Effector CD4-positive, alpha-beta T cell (primary cell): ENCODE data around the gene PLXNA2.

Source experiments
- DNase-seq: peaks from one replicate; pipeline ENCODE4 v3.0.0-alpha.2; 2020

Gene PLXNA2

DNA sequence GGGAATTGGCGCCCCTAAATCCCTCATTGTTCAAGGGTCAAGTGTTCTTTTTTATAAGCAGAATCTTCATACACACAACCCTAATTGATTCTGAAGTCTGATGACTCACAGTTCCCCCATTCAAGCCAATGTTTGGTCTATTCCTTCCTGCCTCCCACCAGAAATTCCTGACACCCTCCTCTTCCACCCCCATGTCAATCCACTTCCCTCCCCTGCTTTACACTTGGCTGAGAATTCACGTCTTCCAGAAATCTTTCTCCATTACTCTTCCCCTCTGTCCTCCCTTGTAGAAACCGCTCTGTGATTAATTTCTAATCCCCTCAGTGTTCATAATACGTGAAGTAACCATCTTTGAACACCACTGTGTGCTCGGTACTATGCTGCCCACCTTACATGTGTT, 257.0 kb downstream of the PLXNA2 start:
- DNase-seq: no peak

DNA sequence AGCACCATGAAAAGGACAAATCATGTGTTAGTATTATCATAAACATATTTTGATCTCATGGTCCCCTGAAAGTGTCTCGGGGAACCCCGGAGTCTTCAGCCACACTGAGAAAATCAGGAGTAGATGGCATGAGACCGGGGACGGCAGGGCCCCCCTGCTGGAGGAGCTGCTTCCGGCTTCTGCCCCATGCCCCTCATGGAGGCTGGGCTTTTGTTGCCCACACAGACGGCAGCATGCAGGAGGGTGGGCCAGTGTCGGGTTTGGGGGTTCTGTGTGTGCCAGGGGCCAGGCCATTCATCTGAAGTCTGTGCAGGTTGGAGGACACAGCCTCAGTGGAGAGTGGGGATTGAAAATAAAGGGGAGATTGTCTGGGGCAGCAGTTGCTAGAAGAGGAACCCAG, 258.2 kb downstream of the PLXNA2 start:
- DNase-seq: no peak

DNA sequence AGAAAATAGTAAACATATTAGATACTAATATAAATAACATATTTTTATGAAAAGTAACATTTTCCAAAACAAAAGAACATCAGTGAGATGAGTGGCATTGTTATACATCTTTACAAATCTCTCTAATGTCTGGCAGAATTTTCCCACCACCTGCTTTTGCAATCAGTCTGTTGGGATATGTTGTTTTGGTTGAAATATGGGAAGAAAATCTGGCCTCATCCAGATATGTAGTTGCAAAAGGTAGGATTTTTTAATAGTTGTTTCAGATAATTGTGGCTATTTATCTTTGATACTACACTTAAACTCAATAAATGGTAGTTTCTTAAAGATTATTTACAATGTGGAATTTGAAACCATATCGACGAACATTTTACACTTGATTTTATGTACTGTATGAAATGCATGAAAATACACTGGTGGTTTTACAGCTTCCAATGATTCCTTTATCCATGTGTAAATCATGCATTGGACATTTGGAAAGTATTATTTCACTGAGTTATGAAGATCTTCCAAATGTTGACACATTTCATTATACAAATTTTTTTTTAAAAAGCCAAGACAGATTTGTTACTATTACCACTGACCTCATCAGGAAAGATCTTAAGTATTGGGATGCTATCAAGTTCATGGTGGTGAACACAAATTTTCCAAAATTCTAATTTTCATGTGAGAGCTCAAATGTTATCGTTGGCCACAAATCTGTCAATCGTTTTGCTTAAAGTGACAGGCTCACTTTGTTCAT, 259.2 kb downstream of the PLXNA2 start:
- DNase-seq: no peak

DNA sequence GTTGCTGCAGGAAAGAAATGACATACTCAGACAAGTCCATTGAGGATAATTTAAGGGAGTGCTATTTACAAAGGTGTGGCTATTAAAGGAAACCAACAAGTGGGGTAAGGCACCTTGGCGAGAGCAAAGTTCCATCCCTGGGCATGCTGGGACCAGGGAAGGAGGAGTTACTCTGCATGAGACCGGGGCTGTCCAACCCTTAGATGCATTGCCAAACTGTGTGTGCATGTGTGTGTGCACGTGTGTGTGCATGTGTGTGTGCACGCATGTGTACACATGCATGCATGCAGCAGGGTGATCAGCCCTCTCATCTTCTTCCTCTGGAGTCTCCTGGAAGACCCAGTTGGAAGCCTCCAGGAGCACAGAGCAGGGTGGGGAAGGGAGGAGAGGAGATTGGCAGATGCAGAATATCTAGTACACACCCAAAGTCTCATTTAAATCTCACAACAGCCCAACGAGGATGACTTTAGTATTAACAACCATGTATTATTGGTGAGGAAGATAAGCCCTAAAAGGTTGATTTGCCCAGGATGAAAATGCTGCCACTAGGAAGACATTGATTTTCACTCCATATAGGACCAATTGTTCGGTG, 261.0 kb downstream of the PLXNA2 start:
- DNase-seq: no peak

DNA sequence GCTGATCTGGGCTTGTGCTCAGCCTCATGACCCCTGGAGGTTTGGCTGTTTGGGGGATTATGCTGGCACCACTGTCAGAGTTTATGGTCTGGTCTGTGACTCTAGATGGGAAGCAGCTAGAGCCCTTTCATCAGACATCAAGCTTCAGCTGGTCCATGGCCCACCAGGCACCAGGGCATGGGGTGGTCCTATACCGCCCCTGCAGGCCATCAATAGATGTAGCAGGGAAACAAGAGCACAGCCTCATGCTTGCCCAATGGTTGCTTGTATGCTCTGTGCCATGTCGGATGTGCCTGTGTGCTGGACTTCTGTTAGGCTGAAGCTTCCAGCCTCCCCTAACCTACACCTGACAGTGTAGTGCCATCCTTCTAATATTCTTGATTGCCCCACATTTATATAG, 262.2 kb downstream of the PLXNA2 start:
- no peak for DNase-seq

DNA sequence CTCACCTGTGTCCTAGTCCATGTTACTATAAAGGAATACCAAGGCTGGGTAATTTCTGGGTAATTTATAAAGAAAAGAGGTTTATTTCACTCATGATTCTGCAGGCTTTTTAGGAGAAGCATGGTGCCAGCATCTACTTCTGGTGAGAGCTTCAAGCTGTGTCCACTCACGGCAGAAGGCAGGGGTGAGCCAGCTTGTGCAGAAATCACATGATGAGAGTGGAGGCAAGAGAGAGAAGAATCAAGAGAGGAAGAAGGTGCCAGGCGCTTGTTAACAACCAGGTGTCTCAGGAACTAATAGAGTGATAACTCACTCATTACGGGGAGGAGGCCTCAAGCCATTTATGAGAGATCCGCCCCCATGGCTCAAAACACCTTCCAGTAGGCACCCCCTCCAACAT, 265.7 kb downstream of the PLXNA2 start:
- DNase-seq: no peak

DNA sequence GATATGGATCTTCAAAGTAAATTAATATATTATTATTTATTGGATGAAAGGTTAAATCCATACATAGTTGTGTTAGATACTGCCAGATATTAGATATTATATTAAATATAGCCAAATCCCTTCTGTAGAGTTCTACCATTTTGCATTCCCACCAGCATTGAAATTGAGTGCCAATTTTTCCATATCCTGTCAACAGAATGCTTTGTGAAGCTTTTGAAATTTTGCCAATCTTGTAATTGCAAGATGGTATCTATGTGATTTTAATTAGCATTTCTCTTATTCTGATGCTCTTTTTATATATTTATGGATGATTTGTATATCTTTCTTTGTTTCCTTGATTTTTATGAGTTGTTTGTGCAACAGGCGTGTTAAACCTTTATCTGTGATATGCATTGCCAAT, 266.3 kb downstream of the PLXNA2 start:
- DNase-seq: no peak

DNA sequence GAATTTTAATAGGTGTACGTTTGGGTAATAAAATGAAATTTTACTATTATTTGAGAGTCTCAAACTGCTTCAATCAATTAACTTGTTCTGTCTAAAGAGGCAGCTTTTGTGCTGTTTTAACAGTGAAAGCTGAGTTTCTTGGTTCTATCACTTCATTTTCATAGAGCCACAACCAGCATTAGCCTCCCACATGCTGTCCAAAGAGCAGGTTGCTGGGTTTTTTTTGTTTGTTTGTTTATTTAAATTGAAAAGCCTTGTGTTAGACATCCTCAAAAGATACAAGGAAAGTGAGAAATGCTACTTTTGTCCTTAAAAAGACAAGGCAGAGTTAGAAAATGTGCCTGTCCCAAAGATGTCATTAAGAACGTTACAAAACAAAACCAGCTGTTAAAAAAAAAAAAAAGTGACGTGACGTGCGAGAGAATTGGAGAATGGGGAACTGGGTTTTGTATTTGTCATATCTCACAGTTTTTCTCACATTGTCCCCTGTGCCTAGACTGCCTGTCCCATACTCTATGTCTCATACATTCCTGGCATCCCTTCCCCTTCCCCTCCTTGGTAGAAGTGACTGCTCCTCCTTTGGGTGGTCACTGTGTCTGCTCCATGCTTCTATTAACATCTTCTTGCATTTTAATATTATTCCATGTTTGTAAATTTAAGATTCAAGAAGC, 270.2 kb downstream of the PLXNA2 start:
- no peak for DNase-seq

DNA sequence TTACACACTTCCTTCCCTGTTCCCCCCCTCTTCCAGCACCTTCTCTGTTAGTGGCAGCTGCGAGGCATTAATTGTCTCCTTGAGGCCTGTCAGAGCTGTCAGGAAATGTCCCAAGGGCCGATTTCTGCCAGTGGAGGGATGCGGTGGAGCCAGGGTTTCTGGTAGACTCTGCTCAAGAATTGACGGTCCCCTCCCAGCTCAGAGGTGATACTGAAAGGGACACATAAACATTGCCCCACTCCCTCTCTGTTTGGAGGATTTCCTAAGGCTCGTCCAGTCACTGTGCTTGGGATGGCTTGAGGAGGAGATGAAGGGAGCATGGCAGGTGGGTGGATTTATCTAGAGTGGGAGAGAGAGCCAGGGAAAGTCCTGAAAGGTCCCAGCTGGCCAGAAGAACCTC, 271.8 kb downstream of the PLXNA2 start:
- DNase-seq: no peak
